ENCODE data around the gene STARD8.
A peak's percentile ranks its signal among the peaks of the same experiment; 100 is the strongest.

STARD8 gene

DNA sequence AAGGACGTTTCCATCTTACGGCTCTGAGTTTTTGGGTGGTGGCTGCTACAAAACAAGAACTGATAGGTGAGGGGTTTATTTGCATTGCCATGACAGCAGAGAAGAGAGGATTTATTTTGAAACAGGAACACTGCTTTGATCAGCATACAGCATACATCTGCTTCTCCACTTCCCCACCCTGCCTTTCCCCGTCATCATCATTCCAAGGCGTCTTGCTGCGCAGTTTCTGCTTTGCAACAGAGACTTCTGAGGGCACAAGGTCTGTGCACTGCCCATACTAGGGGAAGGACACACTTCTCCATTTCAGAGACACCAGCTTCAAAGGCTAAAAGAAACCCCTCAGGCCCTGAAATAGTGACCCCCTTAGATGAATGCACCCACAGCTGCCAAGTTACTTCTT lies 19.1 kb downstream of the STARD8 start:
- Histone ChIP-seq H3K4me1 (peaks cover 0 to 47% (median 0%) of the 10 kb centered on the region in 10 experiments; a peak in 4 of 20 replicates), H3K36me3 (no peaks in the 10 kb centered on the region), H3K27me3 (peaks cover 88 to 99% (median 96%) of the 10 kb centered on the region in 11 experiments), H3K4me3 (no peak overlapping the region), H3K9me3 (replicated peaks in 1 of 11) (no peaks in the 10 kb centered on the region), H3K9ac (peak overlapping the region in 2 of 11 experiments; percentile 42 to 61; a peak in 3 of 22 replicates), H4K20me1 (no peaks in the 10 kb centered on the region), H3K4me2 (peak overlapping the region in 2 of 11 experiments; percentile 18 to 42; a peak in 3 of 22 replicates), H3K27ac (peak overlapping the region in 2 of 11 experiments; percentile 70 to 72; a peak in 3 of 22 replicates)
- TF ChIP-seq Cebpa-rat (IDR thresholded peaks at IDR 0.05), result no peak

DNA sequence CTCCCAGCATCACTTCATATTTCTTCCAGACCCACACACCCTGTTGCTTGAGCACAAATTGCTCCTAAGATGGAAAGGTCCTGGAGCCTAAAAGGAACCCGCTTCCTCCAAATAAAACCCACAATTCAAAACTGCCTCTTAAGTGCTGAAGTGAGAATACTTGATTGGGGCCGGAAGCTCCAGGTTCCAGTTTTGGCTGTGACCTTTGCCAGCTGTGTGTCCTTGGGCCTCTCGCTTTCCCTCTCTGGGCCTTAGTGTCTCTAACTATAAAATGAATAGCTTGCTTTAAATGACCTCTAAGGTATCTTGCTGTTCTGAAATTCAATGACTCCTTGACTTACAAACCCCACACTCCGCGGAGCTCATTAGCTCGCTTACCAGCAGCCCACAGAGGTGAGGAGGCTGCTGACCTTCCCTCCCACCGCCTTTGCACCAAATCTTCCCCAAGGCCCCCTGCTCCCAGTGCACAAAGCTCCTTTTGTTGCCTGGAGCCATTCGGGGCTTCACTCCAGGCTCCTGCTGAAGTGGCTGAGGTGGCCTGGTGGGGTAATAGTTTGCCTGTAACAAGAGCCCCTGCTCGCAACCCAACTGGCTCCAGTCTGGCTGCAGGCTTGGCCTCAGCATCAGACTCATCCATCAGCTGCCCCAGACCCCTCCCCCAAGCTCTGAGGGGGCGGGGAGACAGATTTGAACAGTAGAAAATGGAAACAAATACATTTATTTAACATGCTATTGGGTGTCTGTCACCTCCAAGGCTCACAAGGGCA lies 21.8 kb downstream of the STARD8 start:
- Histone ChIP-seq H3K4me3 (no peak overlapping the region), H4K20me1 (no peaks in the 10 kb centered on the region), H3K4me2 (no peak overlapping the region), H3K9me3 (replicated peaks in 1 of 11) (no peaks in the 10 kb centered on the region), H3K9ac (no peak overlapping the region), H3K27ac (no peak overlapping the region), H3K27me3 (peaks cover 82 to 98% (median 93%) of the 10 kb centered on the region in 11 experiments), H3K36me3 (no peaks in the 10 kb centered on the region), H3K4me1 (peaks cover 0 to 64% (median 0%) of the 10 kb centered on the region in 10 experiments; a peak in 4 of 20 replicates)
- TF ChIP-seq Cebpa-rat (IDR thresholded peaks at IDR 0.05), result no peak

DNA sequence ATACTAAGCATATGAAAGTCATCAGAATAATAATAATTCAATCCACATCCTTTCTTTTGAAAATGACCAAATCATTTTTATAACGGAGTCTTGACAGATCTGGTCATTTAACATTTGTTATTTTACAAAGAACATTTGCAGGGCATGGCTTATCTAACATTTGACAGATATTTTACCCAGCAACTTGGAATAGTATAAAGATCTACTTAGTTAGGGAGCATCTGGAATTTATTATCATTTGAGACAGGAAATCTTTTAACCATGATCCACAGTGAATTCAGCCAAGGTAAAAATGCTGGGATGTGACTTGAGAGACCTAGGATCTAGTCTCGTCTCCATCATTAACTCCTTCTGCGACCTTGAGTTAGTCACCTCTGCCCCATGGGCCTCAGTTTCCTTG lies 22.4 kb downstream of the STARD8 start:
- no peak for TF ChIP-seq Cebpa-rat (IDR thresholded peaks at IDR 0.05)
- Histone ChIP-seq H3K36me3 (no peaks in the 10 kb centered on the region), H3K4me1 (peaks cover 0 to 63% (median 0%) of the 10 kb centered on the region in 10 experiments; a peak in 4 of 20 replicates), H3K4me3 (no peak overlapping the region), H4K20me1 (no peaks in the 10 kb centered on the region), H3K9me3 (replicated peaks in 1 of 11) (no peaks in the 10 kb centered on the region), H3K27me3 (peaks cover 79 to 97% (median 91%) of the 10 kb centered on the region in 11 experiments), H3K9ac (no peak overlapping the region), H3K27ac (peak overlapping the region in 1 of 11 experiments; percentile 66; a peak in 1 of 22 replicates), H3K4me2 (no peak overlapping the region)

DNA sequence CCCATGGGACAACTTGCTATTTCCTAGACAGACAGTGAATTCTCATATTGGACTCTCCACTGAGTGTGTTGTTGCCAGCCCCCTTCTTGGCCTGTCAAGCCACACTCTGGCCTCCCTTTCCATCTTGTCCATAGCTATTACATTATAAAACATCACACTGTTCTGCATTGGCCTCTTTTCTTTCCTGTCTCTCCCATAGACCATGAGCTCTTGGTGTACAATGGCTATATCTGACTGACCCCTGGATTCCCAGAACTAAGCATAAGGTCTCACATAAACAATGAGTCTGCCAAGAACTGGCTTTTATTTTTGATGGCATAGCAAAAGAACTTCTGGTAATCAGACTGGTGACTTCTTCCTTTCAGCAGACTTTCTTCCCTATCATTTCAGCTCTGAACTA lies 23.8 kb downstream of the STARD8 start:
- Histone ChIP-seq H3K27ac (peak overlapping the region in 2 of 11 experiments; percentile 44 to 66; a peak in 2 of 22 replicates), H3K36me3 (no peaks in the 10 kb centered on the region), H3K4me2 (peak overlapping the region in 2 of 11 experiments; percentile 29 to 47; a peak in 3 of 22 replicates), H3K27me3 (peaks cover 74 to 97% (median 90%) of the 10 kb centered on the region in 11 experiments), H3K4me3 (no peak overlapping the region), H3K9me3 (replicated peaks in 1 of 11) (no peaks in the 10 kb centered on the region), H3K9ac (no peak overlapping the region), H3K4me1 (peaks cover 0 to 53% (median 0%) of the 10 kb centered on the region in 10 experiments; a peak in 6 of 20 replicates), H4K20me1 (no peaks in the 10 kb centered on the region)
- no peak for TF ChIP-seq Cebpa-rat (IDR thresholded peaks at IDR 0.05)

DNA sequence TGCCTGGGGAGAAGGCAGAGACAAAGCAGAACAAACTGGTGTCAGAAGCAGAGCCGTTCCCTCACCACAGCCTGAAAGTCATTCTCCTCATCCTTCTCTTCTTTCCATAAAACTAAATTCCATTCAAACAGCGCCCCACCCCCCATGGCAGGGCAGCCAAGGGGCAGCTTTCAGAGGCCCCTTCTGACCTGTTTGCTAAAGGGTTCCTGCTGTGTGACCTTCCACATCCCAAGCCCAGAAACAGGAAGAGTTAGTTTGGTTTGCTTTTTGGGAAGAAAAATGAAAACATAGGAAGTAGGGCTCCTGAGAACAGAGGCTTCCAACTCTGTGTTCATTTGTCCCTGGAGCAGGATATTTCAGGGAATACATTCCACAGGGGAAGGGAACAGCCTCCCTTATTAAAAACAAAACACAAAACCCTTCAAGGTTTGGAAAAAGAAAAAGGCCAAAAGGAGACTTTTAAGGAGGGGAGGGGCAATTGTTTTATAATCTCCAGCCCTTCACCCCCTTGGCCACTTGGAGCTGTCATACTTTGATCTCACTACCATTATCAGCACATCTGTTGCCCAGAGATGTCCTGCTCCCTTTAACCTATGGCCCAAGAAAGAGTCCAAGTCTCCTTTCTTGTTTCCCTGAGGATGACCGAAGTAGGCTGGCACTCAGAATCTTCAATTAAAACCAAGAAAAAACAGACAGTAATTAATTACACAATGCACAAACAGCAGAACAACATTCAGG lies 25.3 kb downstream of the STARD8 start:
- H3K4me1 ChIP-seq, result peaks cover 0 to 53% (median 3%) of the 10 kb centered on the region in 10 experiments; a peak in 9 of 20 replicates
- H3K36me3 ChIP-seq, result no peaks in the 10 kb centered on the region
- no peaks in the 10 kb centered on the region for H4K20me1 ChIP-seq
- H3K4me3 ChIP-seq, result no peak overlapping the region
- no peaks in the 10 kb centered on the region for H3K9me3 ChIP-seq (replicated peaks in 1 of 11)
- no peak for TF ChIP-seq Cebpa-rat (IDR thresholded peaks at IDR 0.05)
- H3K4me2 ChIP-seq, result peak overlapping the region in 2 of 11 experiments; percentile 7 to 47; a peak in 2 of 22 replicates
- H3K9ac ChIP-seq, result no peak overlapping the region
- H3K27me3 ChIP-seq, result peaks cover 68 to 94% (median 87%) of the 10 kb centered on the region in 11 experiments
- peak overlapping the region in 1 of 11 experiments; percentile 66; a peak in 1 of 22 replicates for H3K27ac ChIP-seq

DNA sequence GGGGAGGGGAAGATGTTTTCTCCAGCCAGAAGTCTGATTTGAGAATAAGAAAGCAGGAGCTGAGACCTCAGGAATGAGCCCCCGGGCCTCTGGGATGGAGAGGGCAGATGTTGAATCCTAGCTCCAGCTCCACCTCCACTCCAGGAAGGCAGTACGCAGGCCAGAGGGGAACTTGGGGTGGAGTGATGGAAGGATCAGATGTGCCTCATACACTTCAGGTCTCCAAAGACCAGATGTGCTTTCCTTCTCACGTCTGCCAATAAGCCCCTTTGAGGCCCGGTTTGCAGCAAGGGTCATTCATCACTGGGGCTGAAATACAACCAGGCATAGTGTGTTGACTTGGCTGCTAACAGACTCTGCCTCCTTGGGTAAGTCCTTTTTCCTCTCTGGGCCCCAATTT lies 28.1 kb downstream of the STARD8 start:
- Histone ChIP-seq H4K20me1 (no peaks in the 10 kb centered on the region; a peak in 1 of 22 replicates), H3K27me3 (peaks cover 57 to 95% (median 87%) of the 10 kb centered on the region in 11 experiments), H3K4me1 (peaks cover under 1 to 60% (median 14%) of the 10 kb centered on the region in 10 experiments), H3K9me3 (replicated peaks in 1 of 11) (no peaks in the 10 kb centered on the region), H3K4me3 (no peak overlapping the region), H3K4me2 (0 out of 22 replicates have a peak overlapping the region, but pooled peaks of 1 of the 11 experiments have one; percentile 38), H3K27ac (no peak overlapping the region), H3K36me3 (no peaks in the 10 kb centered on the region), H3K9ac (no peak overlapping the region)
- no peak for TF ChIP-seq Cebpa-rat (IDR thresholded peaks at IDR 0.05)

DNA sequence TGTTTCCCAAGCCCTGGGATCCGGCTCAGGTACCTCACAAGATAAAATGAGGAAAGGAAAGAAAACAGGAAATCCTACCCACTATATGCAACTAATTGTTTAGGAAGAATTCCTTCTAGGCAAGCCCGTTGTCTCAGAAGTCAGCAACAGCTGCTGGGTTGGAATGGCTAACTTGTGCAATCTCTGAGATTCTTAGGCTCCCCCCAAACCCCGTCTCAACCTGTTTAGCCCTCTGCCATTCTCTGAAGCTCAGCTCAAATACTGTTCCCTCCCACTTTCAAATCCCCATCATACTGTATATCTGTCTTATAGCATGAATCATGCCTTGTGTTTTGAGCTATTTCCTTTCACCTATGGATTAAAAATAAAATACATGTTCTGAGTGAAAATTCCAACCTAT lies 28.9 kb downstream of the STARD8 start:
- H3K27me3 ChIP-seq, result peaks cover 50 to 95% (median 86%) of the 10 kb centered on the region in 11 experiments
- no peaks in the 10 kb centered on the region for H3K36me3 ChIP-seq
- H3K4me2 ChIP-seq, result peak overlapping the region in 4 of 11 experiments; percentile 4 to 38 (median 14); a peak in 5 of 22 replicates
- TF ChIP-seq Cebpa-rat (IDR thresholded peaks at IDR 0.05), result no peak
- no peak overlapping the region for H3K9ac ChIP-seq
- no peaks in the 10 kb centered on the region; a peak in 1 of 22 replicates for H4K20me1 ChIP-seq
- no peak overlapping the region for H3K27ac ChIP-seq
- no peaks in the 10 kb centered on the region for H3K9me3 ChIP-seq (replicated peaks in 1 of 11)
- no peak overlapping the region for H3K4me3 ChIP-seq
- peaks cover 8 to 60% (median 21%) of the 10 kb centered on the region in 10 experiments for H3K4me1 ChIP-seq

DNA sequence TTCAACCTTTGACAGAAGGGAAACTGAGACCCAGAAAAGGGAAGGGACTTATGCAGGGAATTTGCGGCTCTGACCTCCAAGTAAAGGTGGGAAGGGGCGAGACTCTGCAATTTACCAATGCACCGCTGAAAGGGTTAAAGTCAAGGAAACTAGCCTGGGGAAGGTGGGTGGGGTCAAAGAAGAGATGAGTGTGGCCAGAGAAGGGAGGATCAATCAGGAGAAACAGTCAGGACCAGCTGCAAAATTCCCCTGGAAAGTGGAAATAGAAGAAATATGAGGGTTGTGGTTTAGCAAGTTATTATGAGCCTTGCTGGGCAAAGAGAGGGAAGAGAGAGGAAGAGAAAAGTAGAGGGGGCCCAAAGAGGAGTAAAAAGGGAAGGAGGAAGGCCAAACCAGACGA lies 30.5 kb downstream of the STARD8 start:
- no peak for TF ChIP-seq Cebpa-rat (IDR thresholded peaks at IDR 0.05)

More for the DNA sequence above, 30.5 kb downstream of the STARD8 start:
- H3K4me1 ChIP-seq, result peaks cover 18 to 62% (median 38%) of the 10 kb centered on the region in 10 experiments
- no peaks in the 10 kb centered on the region for H3K9me3 ChIP-seq (replicated peaks in 1 of 11)
- no peak overlapping the region for H3K4me3 ChIP-seq
- no peaks in the 10 kb centered on the region; a peak in 1 of 22 replicates for H4K20me1 ChIP-seq
- H3K9ac ChIP-seq, result no peak overlapping the region
- H3K27me3 ChIP-seq, result peaks cover 34 to 90% (median 74%) of the 10 kb centered on the region in 11 experiments
- no peaks in the 10 kb centered on the region for H3K36me3 ChIP-seq
- H3K27ac ChIP-seq, result no peak overlapping the region
- peak overlapping the region in 6 of 11 experiments; percentile 18 to 70 (median 62); a peak in 11 of 22 replicates for H3K4me2 ChIP-seq

All from BLaER1 treated with 17β-estradiol and CSF1 and Interleukin-3, amounts not matched to agents 10 nM and 100 nM (cell line).